GM18526 (cell line): Measurements from ENCODE around the gene PLS3.

Source experiments
- POLR2A ChIP-seq: IDR thresholded peaks from 3 replicates; pipeline ENCODE4 v1.6.1; 2011; ENCODE audit not compliant: insufficient read length; ENCODE audit errors: extremely low read depth

The PLS3 gene

GRCh38 chrX:115696039-115696438 lies 135.1 kb downstream of the PLS3 start:
- no peak for TF ChIP-seq POLR2A

DNA sequence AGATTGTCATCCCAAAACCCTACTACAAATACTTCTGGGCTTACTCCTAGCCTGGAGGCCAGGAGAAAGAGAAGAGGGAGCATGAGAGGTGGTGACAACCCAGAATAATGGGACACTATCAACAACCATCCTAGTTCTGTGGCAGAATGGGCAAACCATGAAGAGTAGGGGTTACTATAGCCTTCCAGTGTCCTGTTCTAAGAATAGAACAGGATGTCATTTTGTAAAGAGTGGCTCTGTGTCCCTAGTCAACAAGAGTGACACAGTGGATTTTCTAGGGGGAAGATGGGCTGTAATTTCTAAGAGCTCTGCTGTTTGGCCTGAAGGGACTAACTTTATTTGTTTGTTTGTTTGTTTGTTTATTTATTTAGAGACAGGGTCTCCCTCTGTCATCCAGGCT lies 136.0 kb downstream of the PLS3 start:
- no peak for TF ChIP-seq POLR2A

- no peak for TF ChIP-seq POLR2A
Measured at GRCh38 chrX:115697806-115698205, 136.8 kb downstream of the PLS3 start.
